Thymus (tissue), 11 donors: ENCODE measurements around the gene PPP6R3. TPM values are rescaled to one million over a fixed set of nuclear protein-coding genes. Genes with fewer than 3 reads are reported as not detected.
"Not testable (repeated sequence)": the region's sequence is repeated elsewhere in the genome, so short reads cannot be mapped to it uniquely, and the experiment has no call there.

Source experiments
- DNase-seq, 9 donors: peaks; one replicate each; pipeline ENCODE4 v3.0.0-alpha.2; 2013; ENCODE audit warnings: low spot score in 9 of 9, low read depth in 6 of 9, missing footprints in 1 of 9
- H3K27ac ChIP-seq, 2 donors: one replicate each; pipeline ENCODE4 v1.5.1; 2013; ENCODE audit warnings: control low read depth in 1 of 2, low read depth in 1 of 2, low read length in 1 of 2, mild to moderate bottlenecking in 1 of 2, moderate library complexity in 1 of 2
- H3K27me3 ChIP-seq, 2 donors: one replicate each; pipeline ENCODE4 v1.5.1; 2013; ENCODE audit warnings: low read length in 1 of 2; ENCODE audit not compliant: control insufficient read depth in 2 of 2, insufficient read depth in 1 of 2
- H3K36me3 ChIP-seq, 2 donors: one replicate each; pipeline ENCODE4 v1.5.1; 2013; ENCODE audit warnings: low read length in 1 of 2, mild to moderate bottlenecking in 1 of 2, moderate library complexity in 1 of 2; ENCODE audit not compliant: control insufficient read depth in 2 of 2, insufficient read depth in 2 of 2
- H3K4me1 ChIP-seq, 2 donors: one replicate each; pipeline ENCODE4 v1.5.1; 2013; ENCODE audit warnings: low read length in 2 of 2; ENCODE audit not compliant: control insufficient read depth in 2 of 2, insufficient read depth in 2 of 2
- H3K4me3 ChIP-seq, 2 donors: one replicate each; pipeline ENCODE4 v1.5.1; 2013; ENCODE audit warnings: low read length in 2 of 2, control low read depth in 1 of 2, mild to moderate bottlenecking in 1 of 2
- H3K9me3 ChIP-seq, 2 donors: one replicate each; pipeline ENCODE4 v1.5.1; 2013; ENCODE audit warnings: low read length in 1 of 2, mild to moderate bottlenecking in 1 of 2; ENCODE audit not compliant: control insufficient read depth in 2 of 2, insufficient read depth in 1 of 2
- WGBS: extraction: QIAGEN DNeasy Blood & Tissue Kit; methylation state at CpG from one replicate; pipeline ENCODE4 v1.1.7; 2013; 5-methylcytosine and 5-hydroxymethylcytosine counted together
- polyA plus RNA-seq: library from polyadenylated mRNA; stranded (reverse); fragments of 200-250 nt; gene quantifications from one replicate; pipeline ENCODE4 v1.2.3, GENCODE V29; 2013
- total RNA-seq: library from RNA; stranded (reverse); fragments of 120-200 nt; gene quantifications from one replicate; pipeline ENCODE4 v1.2.4, GENCODE V29; 2013
- donor health status: healthy.

PPP6R3 gene
- total and polyA plus RNA-seq, 2 donors: 45.8 to 103 TPM

- not testable (repeated sequence) for H3K4me1 ChIP-seq, H3K4me3 ChIP-seq, H3K27me3 ChIP-seq, H3K36me3 ChIP-seq, H3K27ac ChIP-seq, DNase-seq, H3K9me3 ChIP-seq
- WGBS: 93% methylated on average over 6 of the region's 7 CpGs
Observed at GRCh38 chr11:68635172-68635571, 174.6 kb downstream of the PPP6R3 start.

GRCh38 chr11:68635883-68636282, 175.3 kb downstream of the PPP6R3 start:
- not testable (repeated sequence) for H3K27ac ChIP-seq, DNase-seq, H3K4me3 ChIP-seq, H3K27me3 ChIP-seq, H3K4me1 ChIP-seq, H3K36me3 ChIP-seq, H3K9me3 ChIP-seq
- WGBS: 97% methylated on average over 10 of the region's 10 CpGs

- not testable (repeated sequence) for H3K4me3 ChIP-seq, H3K9me3 ChIP-seq, H3K4me1 ChIP-seq, H3K27ac ChIP-seq, DNase-seq, H3K36me3 ChIP-seq, H3K27me3 ChIP-seq
- 89% methylated on average over 3 of the region's 3 CpGs for WGBS
Observed at GRCh38 chr11:68639322-68639721, 178.8 kb downstream of the PPP6R3 start.

- Histone ChIP-seq H3K4me1 (no peaks in the 10 kb centered on the region), H3K4me3 (no peak overlapping the region), H3K36me3 (no peaks in the 10 kb centered on the region), H3K27me3 (no peaks in the 10 kb centered on the region), H3K27ac (no peak overlapping the region), H3K9me3 (peaks cover 0 to 3% of the 10 kb centered on the region in 2 donors)
- 93% methylated on average over 15 of the region's 15 CpGs for WGBS
- DNase-seq: no peak
Observed at GRCh38 chr11:68641880-68642279, 181.3 kb downstream of the PPP6R3 start.

GRCh38 chr11:68643585-68643984, 183.0 kb downstream of the PPP6R3 start:
- H3K4me3 ChIP-seq: no peak overlapping the region
- peaks cover 1 to 3% of the 10 kb centered on the region in 2 donors for H3K9me3 ChIP-seq
- DNase-seq: no peak
- no peaks in the 10 kb centered on the region for H3K36me3 ChIP-seq
- H3K27ac ChIP-seq: no peak overlapping the region
- no peaks in the 10 kb centered on the region for H3K4me1 ChIP-seq
- no peaks in the 10 kb centered on the region for H3K27me3 ChIP-seq
- WGBS: 76% methylated on average over 12 of the region's 12 CpGs

- Histone ChIP-seq H3K4me3 (no peak overlapping the region), H3K27me3 (peaks cover 0 to 15% of the 10 kb centered on the region in 2 donors), H3K36me3 (no peaks in the 10 kb centered on the region), H3K9me3 (peaks cover 1 to 3% of the 10 kb centered on the region in 2 donors), H3K4me1 (no peaks in the 10 kb centered on the region), H3K27ac (no peak overlapping the region)
- no peak for DNase-seq
- 100% methylated on average over 1 of the region's 1 CpG for WGBS
Observed at GRCh38 chr11:68646832-68647231, 186.3 kb downstream of the PPP6R3 start.

- Histone ChIP-seq H3K27me3 (peaks cover 0 to 15% of the 10 kb centered on the region in 2 donors), H3K27ac (no peak overlapping the region), H3K4me1 (no peaks in the 10 kb centered on the region), H3K9me3 (peaks cover 1 to 12% of the 10 kb centered on the region in 2 donors), H3K36me3 (no peaks in the 10 kb centered on the region), H3K4me3 (no peak overlapping the region)
- DNase-seq: no peak
- 69% methylated on average over 38 of the region's 38 CpGs for WGBS
Observed at GRCh38 chr11:68649851-68650555, 189.5 kb downstream of the PPP6R3 start.

- 96% methylated on average over 14 of the region's 14 CpGs for WGBS
- no peak overlapping the region for H3K4me3 ChIP-seq
- H3K4me1 ChIP-seq: no peaks in the 10 kb centered on the region
- H3K36me3 ChIP-seq: no peaks in the 10 kb centered on the region
- H3K9me3 ChIP-seq: peaks cover 3 to 9% of the 10 kb centered on the region in 2 donors
- H3K27me3 ChIP-seq: peaks cover 0 to 15% of the 10 kb centered on the region in 2 donors
- no peak for DNase-seq
- no peak overlapping the region for H3K27ac ChIP-seq
Observed at GRCh38 chr11:68650801-68651200, 190.2 kb downstream of the PPP6R3 start.

- H3K27ac ChIP-seq: no peak overlapping the region
- peaks cover 3 to 9% of the 10 kb centered on the region in 2 donors for H3K9me3 ChIP-seq
- no peaks in the 10 kb centered on the region for H3K4me1 ChIP-seq
- no peak overlapping the region for H3K4me3 ChIP-seq
- no peak for DNase-seq
- 76% methylated on average over 22 of the region's 22 CpGs for WGBS
- H3K27me3 ChIP-seq: peaks cover 0 to 15% of the 10 kb centered on the region in 2 donors
- no peaks in the 10 kb centered on the region for H3K36me3 ChIP-seq
Observed at GRCh38 chr11:68651208-68651984, 190.8 kb downstream of the PPP6R3 start.
